DOHH2 (cell line): ENCODE data around the gene GAREM1.
"Not testable (repeated sequence)": the region's sequence is repeated elsewhere in the genome, so short reads cannot be mapped to it uniquely, and the experiment has no call there.

ENCODE experiments used
- H3F3A ChIP-seq: fragments of 200-600 bp; sonication (generic), shearing (Covaris generic); 2 replicates; pipeline ENCODE4 v1.6.0; 2016; ENCODE audit warnings: antibody characterized with exemption, mild to moderate bottlenecking; ENCODE audit not compliant: control insufficient read depth, insufficient read depth
- H3K27ac ChIP-seq: fragments of 200-600 bp; sonication (generic); 2 replicates; pipeline ENCODE4 v1.5.1; 2014; ENCODE audit warnings: low read depth, mild to moderate bottlenecking, low read length, moderate library complexity
- H3K27me3 ChIP-seq: fragments of 200-600 bp; sonication (generic); 2 replicates; pipeline ENCODE4 v1.6.1; 2014; ENCODE audit warnings: mild to moderate bottlenecking, low read length, mixed read lengths; ENCODE audit not compliant: control insufficient read depth
- H3K36me3 ChIP-seq: fragments of 200-600 bp; sonication (generic); 2 replicates; pipeline ENCODE4 v1.6.1; 2014; ENCODE audit warnings: mild to moderate bottlenecking, low read length, moderate library complexity, mixed read lengths; ENCODE audit not compliant: control insufficient read depth
- H3K4me1 ChIP-seq: fragments of 200-600 bp; sonication (generic); 2 replicates; pipeline ENCODE4 v1.6.1; 2014; ENCODE audit warnings: mild to moderate bottlenecking, low read length, mixed read lengths; ENCODE audit not compliant: control insufficient read depth
- H3K4me2 ChIP-seq: fragments of 200-600 bp; sonication (generic); 2 replicates; pipeline ENCODE4 v1.6.0; 2014; ENCODE audit warnings: mild to moderate bottlenecking, low read length, moderate library complexity
- H3K4me3 ChIP-seq: fragments of 200-600 bp; sonication (generic); 2 replicates; pipeline ENCODE4 v1.5.1; 2014; ENCODE audit warnings: mild to moderate bottlenecking, low read length, mixed read lengths
- H3K79me2 ChIP-seq: fragments of 200-600 bp; sonication (generic); 2 replicates; pipeline ENCODE4 v1.6.1; 2014; ENCODE audit warnings: mild to moderate bottlenecking, low read length, mixed read lengths; ENCODE audit not compliant: control insufficient read depth
- H3K9me2 ChIP-seq: fragments of 200-600 bp; sonication (generic); replicated peaks from 2 replicates; pipeline ENCODE4 v1.6.1; 2014; ENCODE audit warnings: mild to moderate bottlenecking, low read length, mixed read lengths; ENCODE audit not compliant: control insufficient read depth
- H3K9me3 ChIP-seq: fragments of 200-600 bp; sonication (generic); 2 replicates; pipeline ENCODE4 v1.6.1; 2014; ENCODE audit warnings: antibody characterized with exemption, low read length, mixed read lengths; ENCODE audit not compliant: control insufficient read depth, insufficient read depth
- H4K20me1 ChIP-seq: fragments of 200-600 bp; sonication (generic); 2 replicates; pipeline ENCODE4 v1.6.0; 2014; ENCODE audit warnings: low read depth, mild to moderate bottlenecking, antibody characterized with exemption, low read length, moderate library complexity; ENCODE audit not compliant: control insufficient read depth, insufficient read depth
- CTCF ChIP-seq: fragments of 200-600 bp; sonication (generic); IDR thresholded peaks from one replicate; pipeline ENCODE4 v1.5.1; 2014; ENCODE audit warnings: antibody characterized with exemption, mild to moderate bottlenecking, low read depth, low read length; ENCODE audit not compliant: poor library complexity, severe bottlenecking
- EZH2phosphoT487 ChIP-seq: fragments of 200-600 bp; sonication (generic); IDR thresholded peaks from 2 replicates; pipeline ENCODE4 v1.6.1; 2017; ENCODE audit warnings: borderline replicate concordance, mild to moderate bottlenecking, antibody characterized with exemption, low read length, moderate library complexity, mixed read lengths

The GAREM1 gene

DNA sequence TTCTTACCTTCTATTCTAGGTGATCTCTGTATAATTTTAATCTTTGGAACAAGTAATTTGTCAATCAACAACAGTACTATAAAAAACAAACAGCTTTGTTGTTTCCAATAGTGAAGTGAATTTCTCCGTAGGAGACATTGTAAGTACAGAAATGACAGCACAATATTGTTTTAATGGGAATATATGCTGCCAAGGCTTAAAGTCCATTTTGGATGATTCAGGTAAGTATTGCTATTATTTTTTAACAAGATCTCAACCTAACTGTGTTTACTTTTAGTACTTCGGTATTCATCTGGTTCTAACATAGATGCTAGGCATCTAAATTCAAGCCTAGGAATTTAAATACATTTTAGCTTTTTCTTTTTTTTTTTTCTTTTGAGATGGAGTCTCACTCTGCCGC lies 175.1 kb downstream of the GAREM1 start:
- Histone ChIP-seq H4K20me1 (no peaks in the 10 kb centered on the region), H3K36me3 (no peaks in the 10 kb centered on the region), H3K27me3 (no peaks in the 10 kb centered on the region), H3K9me2 (no peaks in the 10 kb centered on the region; the same call in 1 of the 2 replicates), H3K4me2 (no peak overlapping the region), H3F3A (no peaks in the 10 kb centered on the region), H3K9me3 (no peaks in the 10 kb centered on the region), H3K27ac (no peak overlapping the region), H3K4me1 (peaks cover 4% of the 10 kb centered on the region; the same call in 1 of the 2 replicates), H3K4me3 (no peak overlapping the region), H3K79me2 (no peaks in the 10 kb centered on the region)
- TF ChIP-seq CTCF: no peak
- no peak for TF ChIP-seq EZH2phosphoT487

DNA sequence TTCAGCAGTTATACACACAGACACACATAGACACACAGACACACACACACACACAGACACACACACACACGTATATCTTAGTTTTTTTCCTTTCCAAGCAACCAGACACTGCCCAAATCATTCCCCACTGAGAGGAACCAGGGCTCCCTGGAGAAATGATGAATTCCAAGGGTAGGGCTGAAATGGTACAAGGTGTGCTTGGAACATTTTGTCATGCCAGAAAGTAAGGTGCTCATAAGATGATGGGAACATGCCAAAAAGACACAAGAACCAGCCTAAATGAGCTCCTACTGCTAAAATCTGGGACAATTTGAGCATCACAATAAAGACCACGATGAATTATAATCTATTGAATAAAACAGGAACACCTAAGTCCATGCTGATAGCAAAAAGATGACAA lies 177.6 kb downstream of the GAREM1 start:
- Histone ChIP-seq H4K20me1 (no peaks in the 10 kb centered on the region), H3K4me3 (no peak overlapping the region), H3F3A (no peaks in the 10 kb centered on the region), H3K79me2 (no peaks in the 10 kb centered on the region), H3K27me3 (no peaks in the 10 kb centered on the region), H3K4me2 (no peak overlapping the region), H3K9me2 (no peaks in the 10 kb centered on the region; the same call in 1 of the 2 replicates), H3K36me3 (no peaks in the 10 kb centered on the region), H3K27ac (no peak overlapping the region), H3K4me1 (peaks cover 3% of the 10 kb centered on the region; the same call in 1 of the 2 replicates), H3K9me3 (no peaks in the 10 kb centered on the region)
- no peak for TF ChIP-seq EZH2phosphoT487
- no peak for TF ChIP-seq CTCF

- not testable (repeated sequence) for H3K4me3 ChIP-seq, H3K4me1 ChIP-seq, H4K20me1 ChIP-seq, H3K36me3 ChIP-seq, H3K27ac ChIP-seq, H3F3A ChIP-seq, H3K4me2 ChIP-seq, H3K79me2 ChIP-seq, H3K9me2 ChIP-seq, H3K27me3 ChIP-seq, H3K9me3 ChIP-seq
These were observed 179.1 kb downstream of the GAREM1 start for GRCh38 chr18:32291623-32292022.

GRCh38 chr18:32290810-32291209 lies 179.9 kb downstream of the GAREM1 start:
- TF ChIP-seq CTCF: no peak
- no peaks in the 10 kb centered on the region for H3K9me3 ChIP-seq
- H3K4me1 ChIP-seq: no peaks in the 10 kb centered on the region
- H3K27ac ChIP-seq: no peak overlapping the region
- no peaks in the 10 kb centered on the region; the same call in 1 of the 2 replicates for H3K9me2 ChIP-seq
- no peaks in the 10 kb centered on the region for H4K20me1 ChIP-seq
- no peaks in the 10 kb centered on the region for H3F3A ChIP-seq
- H3K4me3 ChIP-seq: no peak overlapping the region
- no peaks in the 10 kb centered on the region for H3K27me3 ChIP-seq
- H3K36me3 ChIP-seq: no peaks in the 10 kb centered on the region
- H3K79me2 ChIP-seq: no peaks in the 10 kb centered on the region
- no peak overlapping the region for H3K4me2 ChIP-seq
